Measurements from ENCODE around the gene COX5A. TPM values are rescaled to one million over a fixed set of nuclear protein-coding genes. Genes with fewer than 3 reads are reported as not detected.
"Not testable (repeated sequence)": the region's sequence is repeated elsewhere in the genome, so short reads cannot be mapped to it uniquely, and the experiment has no call there.

The COX5A gene
- total RNA-seq, 2 donors from 2014 or later: 817 to 989 TPM

DNA sequence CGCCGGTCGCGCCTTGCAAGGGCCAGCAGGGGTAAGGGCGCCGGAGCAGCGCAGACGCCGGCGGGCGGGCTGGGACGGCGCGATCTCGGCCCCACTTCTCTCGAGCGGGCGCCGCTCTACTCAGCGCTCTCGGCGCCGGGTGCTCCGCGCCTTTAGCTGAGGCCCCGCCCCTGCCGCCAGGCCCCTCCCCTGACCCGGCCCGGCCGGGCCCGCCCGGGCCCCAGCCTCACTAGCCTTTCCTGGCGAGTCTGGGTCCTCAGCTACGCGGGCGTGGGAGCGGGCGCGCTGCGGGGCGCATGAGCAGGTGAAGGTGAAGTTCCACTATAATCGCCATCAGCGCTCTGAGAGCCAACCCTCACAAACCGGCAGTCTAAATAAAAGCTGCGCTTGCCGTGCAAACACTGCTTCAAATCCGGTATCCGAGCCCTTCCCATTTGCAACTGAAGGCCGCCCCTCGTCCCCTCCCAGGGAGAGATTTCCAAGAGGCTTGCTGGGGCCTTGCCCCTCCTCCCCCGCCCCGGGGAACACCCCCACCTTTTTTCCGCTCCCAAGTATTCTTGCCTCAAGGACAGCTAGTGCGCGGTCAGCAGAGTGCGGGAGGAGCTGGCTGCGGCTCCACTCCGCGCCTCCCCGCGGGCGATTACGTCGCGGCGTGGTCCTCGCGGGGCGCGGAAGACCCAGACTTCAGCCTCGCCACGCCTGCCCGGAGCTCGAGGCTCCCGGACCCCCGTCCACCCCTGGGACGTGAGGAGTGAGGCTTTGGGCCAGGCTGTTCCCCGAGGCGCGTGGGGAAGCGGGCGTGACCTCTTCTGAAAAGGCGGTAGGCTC, 19.0 kb upstream of the COX5A start, which contains the start of gene RPP25:
RPP25 (minus strand) TSS at position 125 of the 828 bp plus-strand sequence. CDS start 189 bp downstream, outside the sequence.
- peak; percentile 91 to 92 for ATAC-seq
- intact Hi-C loops (cut with DNase I): loop anchor here (10.0 kb wide), 1 partner anchor 322 kb away; no protein-coding TSS in a partner anchor
- peak; percentile 82 for DNase-seq

DNA sequence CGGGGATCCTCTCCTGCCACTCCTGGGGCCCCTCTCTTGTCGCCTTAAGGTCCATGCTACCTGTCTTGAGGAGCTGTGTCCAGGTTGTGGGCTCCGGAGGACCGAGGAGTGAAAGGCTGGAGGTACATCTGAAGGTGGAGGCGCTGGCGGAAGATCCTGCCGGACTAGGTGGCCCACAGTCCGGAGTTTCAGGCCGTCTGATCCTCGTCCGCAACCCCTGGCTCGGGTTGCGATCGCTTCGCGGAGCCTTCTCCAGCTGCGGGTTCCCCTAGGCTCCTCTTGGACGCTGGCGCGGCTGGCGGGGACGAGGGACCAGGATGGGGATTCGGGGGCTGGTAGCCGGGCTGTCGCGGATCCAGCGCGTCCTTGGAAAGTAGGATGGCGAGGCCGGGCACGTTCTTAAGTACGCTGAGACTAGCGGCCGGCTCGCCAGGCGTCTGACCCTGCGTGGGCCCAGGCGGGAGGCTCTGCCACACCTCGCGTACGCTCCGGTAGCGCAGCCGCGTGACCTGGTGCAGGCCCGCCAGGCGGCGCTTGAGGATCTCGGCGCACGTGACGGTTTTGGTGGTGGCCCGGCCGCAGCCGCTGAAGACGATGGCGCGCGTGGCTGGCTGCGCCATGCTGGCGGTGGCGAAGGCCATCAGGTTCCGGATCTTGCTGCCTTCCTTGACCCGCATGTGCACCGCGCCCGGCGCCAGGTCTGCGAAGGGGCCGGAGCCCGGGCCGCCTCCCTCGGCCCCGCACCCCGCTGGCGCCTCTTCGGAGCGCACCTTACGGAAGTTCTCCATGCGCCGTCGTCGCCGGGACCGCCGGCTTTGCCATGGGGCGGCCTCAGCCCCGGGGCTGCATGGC, 18.1 kb upstream of the COX5A start:
- ATAC-seq: peak; percentile 63 to 68
- DNase-seq: peak; percentile 86
- intact Hi-C loops (cut with DNase I): loop anchor here (10.0 kb wide), 1 partner anchor 321 kb away; no protein-coding TSS in a partner anchor

DNA sequence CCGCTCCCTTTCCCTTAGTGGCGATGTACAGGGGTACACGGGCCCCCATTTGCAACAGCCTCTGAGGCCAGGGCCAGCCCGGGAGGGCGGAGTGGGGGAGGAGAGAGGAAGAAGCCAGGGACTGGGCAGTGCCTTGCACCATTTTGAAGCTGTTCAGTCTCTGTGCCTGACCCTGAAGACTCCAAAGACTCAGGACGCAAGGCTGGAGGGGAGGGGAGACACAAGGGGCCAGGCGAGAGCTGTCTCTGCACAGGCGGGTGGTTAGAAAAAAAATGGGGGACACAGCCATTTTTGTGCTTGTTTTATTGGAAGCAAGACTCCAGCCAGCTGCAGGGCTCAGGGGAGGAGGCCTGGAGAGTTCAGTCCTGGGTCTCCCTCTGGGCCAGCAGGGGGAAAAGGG, 17.1 kb upstream of the COX5A start:
- intact Hi-C loops (cut with DNase I): loop anchor here (10.0 kb wide), 1 partner anchor 320 kb away; no protein-coding TSS in a partner anchor
- DNase-seq (no peak), ATAC-seq (no peak)

DNA sequence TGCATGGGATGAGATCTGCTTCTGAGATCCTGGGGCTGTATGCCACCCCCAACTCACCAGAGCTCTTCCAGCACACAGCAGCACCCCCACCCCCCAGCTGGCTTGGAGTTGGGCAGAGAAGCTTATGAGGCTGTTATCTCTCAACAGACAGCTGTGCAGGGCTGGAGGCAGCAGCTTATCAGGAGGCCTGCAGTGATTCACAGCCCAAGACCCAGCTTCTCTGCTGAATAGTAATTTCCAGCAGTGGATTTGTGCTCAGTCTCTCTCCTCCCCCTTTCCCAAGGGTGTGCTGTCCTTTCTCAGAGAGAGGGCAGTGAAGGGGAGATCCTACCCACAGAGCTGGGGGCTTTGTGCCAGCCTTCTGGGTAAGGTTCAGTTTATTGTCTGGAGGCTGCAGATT, 16.6 kb upstream of the COX5A start:
- ATAC-seq (peak in 1 of 2 donors; percentile 63), DNase-seq (peak; percentile 65)
- intact Hi-C loops (cut with DNase I): loop anchor here (10.0 kb wide), 1 partner anchor 320 kb away; no protein-coding TSS in a partner anchor

DNA sequence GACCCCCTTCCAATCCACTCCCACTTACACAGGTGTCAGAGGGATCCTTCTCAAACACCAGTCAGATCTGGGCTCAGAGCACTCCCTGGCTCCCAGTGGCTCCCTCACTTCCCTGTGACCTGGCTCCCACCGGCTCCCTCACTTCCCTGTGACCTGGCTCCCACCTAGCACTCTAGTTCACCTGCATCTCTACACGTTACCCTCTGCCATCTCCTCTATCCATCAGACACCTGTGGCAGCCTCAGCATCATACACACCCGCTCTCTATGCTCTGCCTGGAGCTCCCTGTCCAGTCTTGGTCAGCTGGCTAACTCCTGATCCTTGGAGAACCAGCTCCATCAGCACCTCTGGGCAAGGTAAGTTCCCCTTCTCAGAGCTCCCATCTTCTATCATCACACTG, 13.1 kb upstream of the COX5A start:
- DNase-seq (no peak), ATAC-seq (no peak)
- intact Hi-C loops (cut with DNase I): loop anchor here (2.0 to 10.0 kb wide), 2 partner anchors 180 to 316 kb away; no protein-coding TSS in a partner anchor

DNA sequence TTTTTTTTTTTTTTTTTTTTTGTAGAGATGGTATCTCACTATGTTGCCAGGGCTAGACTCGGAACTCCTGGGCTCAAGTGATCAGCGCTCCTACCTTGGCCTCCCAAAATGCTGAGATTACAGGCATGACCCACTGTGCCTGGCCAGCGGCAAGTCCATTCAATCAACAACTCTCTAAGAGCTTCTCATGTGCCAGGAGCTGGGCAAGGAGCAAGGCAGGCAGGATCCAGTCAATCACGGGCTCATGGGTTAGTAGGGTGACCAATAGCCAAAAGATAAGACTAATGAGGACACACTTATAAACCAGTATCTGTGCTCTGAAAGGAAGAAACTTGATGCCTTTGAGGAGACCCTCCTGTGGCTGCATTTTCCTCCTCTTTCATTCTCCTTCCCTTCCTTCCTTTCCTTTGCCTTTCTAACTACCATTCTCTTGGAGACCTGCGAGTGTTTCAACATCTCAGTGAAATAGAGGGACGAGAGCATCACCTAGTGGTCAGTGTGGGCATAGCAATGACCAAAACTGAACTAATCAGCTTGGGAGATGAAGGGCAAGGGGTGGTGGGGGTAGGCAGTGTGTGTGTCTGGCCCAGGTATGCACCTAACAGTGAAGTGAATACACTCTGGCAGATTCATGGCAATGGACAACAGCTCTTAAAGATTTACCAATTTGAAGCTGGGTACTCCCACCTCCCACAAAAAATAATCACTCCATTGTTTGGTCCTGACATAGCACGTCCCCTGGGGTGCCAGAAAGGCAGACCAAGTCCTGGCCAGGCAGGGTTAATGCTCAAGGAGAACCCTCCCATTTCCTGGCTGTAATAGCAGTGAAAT, 12.4 kb upstream of the COX5A start:
- ATAC-seq (peak; percentile 48 to 60), DNase-seq (peak; percentile 70)
- intact Hi-C loops (cut with DNase I): loop anchor here (2.0 to 10.0 kb wide), 2 partner anchors 179 to 315 kb away; no protein-coding TSS in a partner anchor

DNA sequence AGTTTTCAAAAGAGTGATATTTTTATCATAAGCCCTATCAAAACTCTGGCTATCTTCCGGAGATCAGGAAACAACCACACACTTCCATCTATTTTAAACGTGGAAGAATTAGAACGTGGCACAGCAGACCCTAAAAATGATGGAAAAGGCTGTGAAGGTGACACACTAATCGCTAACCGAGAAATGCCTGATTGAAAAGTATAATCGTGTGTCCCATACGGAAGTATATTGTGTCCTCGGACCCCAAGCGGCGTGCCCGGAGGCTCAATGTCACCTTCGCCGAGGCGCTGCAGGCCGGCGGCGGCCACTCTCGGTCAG, 642 bp downstream of the COX5A start:
- intact Hi-C loops (cut with DNase I): loop anchor here in 1 of 2 donors (5.0 kb wide), 1 partner anchor 155 kb away; the partner anchor contains the start of gene CSK
- ATAC-seq (no peak), DNase-seq (no peak)

DNA sequence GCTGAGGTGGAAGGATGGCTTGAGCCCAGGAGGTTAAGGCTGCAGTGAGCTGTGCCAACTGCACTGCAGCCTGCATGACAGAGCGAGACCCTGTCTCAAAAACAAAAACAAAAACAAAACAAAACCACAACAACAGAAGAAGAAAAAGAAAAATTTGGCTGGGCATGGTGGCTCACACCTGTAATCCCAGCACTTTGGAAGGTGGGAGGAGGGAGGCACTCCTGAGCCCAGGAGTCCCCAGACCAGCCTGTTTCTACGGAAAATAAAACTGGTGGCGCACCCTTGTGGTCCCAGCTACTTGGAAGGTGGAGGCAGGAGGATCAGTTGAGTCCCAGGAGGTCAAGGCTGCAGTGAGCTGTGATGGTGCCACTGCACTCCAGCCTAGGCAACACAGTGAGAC, 2.7 kb downstream of the COX5A start:
- intact Hi-C loops (cut with DNase I): loop anchor here in 1 of 2 donors (5.0 kb wide), 1 partner anchor 153 kb away; the partner anchor contains the start of gene CSK
- ATAC-seq, DNase-seq: not testable (repeated sequence)

DNA sequence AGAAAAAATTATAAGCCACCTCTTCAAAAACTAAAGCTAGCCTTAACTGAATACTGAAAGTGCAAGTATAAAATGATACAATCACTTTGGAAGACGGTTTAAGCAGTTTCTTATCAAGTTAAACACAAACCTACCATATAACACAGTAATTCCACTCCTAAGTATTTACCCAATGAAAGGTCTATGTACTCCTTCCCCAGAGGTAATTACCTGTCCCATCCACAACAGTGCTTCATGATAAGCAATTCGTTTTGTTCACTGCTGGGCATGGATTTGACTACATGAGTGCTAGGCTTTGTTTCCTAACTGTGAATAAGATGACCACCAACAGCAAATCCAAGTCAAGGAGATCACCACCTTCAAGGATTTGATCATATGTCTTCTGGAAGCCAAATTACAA, 4.3 kb downstream of the COX5A start:
- no peak for ATAC-seq
- no peak for DNase-seq
- intact Hi-C loops (cut with DNase I): no loop called here

DNA sequence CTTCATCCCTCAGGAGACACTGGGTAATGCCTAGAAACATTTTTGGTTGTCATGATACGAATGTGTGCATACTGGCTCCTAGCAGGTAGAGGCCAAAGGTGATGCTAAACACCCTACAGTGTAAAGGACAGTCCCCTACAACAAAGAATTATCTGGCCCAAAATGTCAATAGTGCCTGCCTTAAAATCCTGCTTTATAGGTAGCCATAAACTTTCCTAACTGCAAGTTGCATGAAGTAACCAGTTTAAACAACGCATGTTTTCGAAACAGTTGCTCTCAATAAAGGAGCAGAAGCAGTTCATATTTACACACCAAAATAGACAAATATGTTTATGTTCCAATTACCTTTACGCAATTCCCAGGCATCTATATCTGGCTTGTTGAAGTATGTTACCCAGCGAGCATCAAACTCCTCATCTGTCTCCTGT, 9.1 kb downstream of the COX5A start:
- no peak for ATAC-seq
- intact Hi-C loops (cut with DNase I): no loop called here

DNA sequence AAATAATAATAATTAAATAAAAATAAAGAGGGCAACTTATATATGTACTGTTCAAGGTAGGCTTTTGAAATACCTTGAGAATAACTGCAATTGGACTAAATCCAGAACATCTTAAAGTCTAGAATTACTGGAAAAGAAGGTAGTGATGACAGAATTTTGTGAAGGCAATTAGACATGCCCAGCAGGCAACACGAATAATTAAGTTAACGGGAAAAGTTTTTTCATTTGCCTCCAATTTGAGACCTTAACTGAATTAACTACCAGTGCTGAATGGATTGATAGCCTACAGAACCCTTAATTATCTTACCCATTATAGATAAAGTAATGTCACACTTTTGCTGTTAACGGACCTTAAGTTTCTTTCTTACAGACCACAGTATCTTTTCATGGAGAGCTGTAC, 13.3 kb downstream of the COX5A start:
- ATAC-seq (no peak), DNase-seq (no peak)
- intact Hi-C loops (cut with DNase I): no loop called here

More for the DNA sequence above, 9.1 kb downstream of the COX5A start:
- DNase-seq: no peak

DNA sequence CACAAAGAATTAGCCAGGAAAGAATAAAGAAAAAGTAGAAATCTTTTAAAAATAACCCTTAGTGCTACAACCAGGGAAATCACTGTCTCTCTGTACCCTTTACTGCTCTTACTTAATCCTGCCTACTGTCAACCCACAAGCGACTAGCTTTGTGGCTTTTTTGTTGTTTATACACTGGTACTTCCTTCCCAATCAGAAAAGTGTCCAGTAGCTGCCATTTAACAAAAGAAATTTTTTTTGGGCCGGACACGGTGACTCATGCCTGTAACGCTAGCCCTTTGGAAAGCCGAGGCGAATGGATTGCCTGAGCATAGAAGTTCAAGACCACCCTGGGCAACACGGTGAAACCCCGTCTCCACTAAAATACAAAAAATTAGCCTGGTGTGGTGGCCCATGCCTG, 17.4 kb downstream of the COX5A start:
- DNase-seq (no peak), ATAC-seq (no peak)
- intact Hi-C loops (cut with DNase I): no loop called here

DNA sequence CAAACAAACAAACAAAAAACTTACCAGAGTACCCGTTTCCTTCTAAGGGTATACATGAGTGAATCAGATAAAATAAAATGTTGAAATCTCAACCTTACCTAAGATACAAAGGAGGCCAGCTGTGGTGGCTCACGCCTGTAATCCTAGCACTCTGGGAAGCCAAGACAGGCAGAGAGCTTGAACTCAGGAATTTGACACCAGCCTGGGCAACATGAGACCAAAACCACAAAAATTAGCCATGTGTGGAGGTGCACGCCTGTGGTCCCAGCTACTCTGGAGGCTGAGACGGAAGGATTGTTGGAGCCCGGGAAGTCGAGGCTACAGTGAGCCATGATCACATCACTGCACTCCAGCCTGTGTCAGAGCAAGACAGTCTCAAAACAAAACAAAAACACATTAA, 20.2 kb downstream of the COX5A start:
- ATAC-seq: no peak
- intact Hi-C loops (cut with DNase I): no loop called here
- no peak for DNase-seq

DNA sequence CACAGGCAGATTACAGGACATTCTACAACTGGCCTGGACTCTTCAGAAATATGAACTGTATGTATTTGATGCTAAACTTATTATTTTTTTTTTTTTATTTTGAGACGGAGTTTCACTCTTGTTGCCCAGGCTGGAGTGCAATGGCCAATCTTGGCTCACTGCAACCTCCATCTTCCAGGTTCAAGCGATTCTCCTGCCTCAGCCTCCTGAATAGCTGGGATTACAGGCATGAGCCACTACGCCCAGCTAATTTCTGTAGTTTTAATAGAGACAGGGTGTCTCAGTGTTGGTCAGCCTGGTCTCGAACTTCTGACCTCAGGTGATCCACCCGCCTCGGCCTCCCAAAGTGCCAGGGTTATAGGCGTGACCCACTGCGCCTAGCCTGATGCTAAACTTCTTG, 24.1 kb downstream of the COX5A start:
- intact Hi-C loops (cut with DNase I); ATAC-seq; DNase-seq: not testable (repeated sequence)

DNA sequence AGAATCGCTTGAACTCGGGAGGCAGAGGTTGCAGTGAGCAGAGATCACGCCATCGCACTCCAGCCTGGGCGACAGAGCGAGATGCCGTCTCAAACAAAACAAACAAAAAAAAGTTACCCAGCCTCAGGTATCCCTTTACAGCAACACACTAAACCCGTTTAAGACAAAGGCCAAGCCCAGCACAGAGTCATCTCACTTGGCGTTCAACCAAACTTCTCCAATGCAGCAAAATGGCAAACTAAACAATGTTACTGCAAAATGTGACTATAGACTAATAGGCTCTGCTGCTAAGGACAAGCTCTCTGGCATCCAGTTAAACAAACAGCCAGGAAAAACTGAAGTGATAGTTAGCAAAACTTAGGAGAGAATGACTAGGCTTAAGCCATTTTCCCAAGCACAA, 24.8 kb downstream of the COX5A start:
- DNase-seq: no peak
- ATAC-seq: no peak
- intact Hi-C loops (cut with DNase I): no loop called here

DNA sequence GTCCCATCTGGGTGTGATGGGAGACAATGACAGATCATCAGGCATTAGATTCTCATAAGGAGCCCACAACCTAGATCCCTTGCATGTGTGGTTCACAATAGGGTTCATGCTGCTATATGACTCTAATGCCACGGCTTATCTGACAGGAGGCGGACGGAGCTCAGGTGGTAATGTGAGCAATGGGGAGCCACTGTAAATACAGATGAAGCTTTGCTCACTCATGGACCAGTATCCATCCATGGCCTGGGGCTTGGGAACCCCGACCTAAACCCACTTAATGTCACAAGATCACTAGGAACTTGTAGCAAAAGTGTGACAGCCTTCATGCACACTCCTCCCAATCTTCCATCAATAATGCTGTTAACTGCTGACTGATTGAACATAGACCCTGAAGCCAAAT, 29.2 kb downstream of the COX5A start:
- ATAC-seq: no peak
- intact Hi-C loops (cut with DNase I): loop anchor here (5.0 to 10.0 kb wide), 3 partner anchors 66 to 124 kb away; partner anchors contain the start of genes CSK (in 1 of the 2) and ULK3 (in 1 of the 2)
- DNase-seq: no peak

DNA sequence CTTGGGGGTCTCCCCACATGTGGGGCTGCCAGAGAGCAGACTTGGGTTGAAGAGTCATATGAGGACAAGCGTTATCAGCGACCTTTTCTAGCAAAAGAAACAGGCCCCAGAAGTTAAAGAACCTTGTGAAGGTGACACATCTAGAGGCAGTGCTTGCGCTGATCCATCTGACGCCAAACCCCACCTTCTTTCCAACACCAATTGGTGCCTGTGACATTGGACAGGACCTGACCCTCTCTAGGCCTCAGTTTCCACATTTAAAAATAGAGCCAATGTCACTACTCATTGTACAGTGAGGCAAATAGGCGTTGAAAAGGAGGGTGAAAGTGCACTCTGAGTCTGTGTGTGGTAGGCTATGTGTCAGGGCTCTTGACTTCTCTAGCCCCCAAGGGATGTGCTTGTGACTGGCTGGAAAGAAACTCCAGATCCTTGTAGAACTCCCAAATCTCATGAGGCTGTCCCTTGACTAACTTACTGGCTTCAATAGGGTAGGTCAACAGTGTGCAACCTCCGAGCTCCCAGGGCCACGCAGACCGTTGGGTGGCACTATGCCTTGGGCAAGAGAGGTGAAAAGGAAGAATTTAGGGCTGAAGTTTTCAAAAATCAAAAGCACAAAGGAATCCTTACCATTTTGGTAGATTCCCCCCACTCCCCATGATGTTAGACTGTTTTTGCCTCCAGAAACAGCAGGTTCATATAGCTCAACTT, 30.6 kb downstream of the COX5A start:
- DNase-seq (peak; percentile 45), ATAC-seq (peak; percentile 66 to 72)
- intact Hi-C loops (cut with DNase I): loop anchor here (5.0 to 10.0 kb wide), 3 partner anchors 65 to 123 kb away; partner anchors contain the start of genes CSK (in 1 of the 2) and ULK3 (in 1 of the 2)
